ENCODE results near the gene APOL6. TPM values are rescaled to one million over a fixed set of nuclear protein-coding genes. Genes with fewer than 3 reads are reported as not detected.

Gene APOL6
- total and polyA plus RNA-seq, 2 of the 13 experiments (the other 11 are each of a cell fraction or from before 2014, with no cell fraction given) = 5.2 to 7.5 TPM

- TF ChIP-seq SRSF1 (optimal IDR thresholded peaks at IDR 0.05; ENCODE audit: low read depth, low read length) = no peak
- no peak for TF ChIP-seq ZNF121 (CRISPR knock-in tag; IDR thresholded peaks at IDR 0.05)
- no peak for TF ChIP-seq ZFP36 (IDR thresholded peaks at IDR 0.05; ENCODE audit: borderline replicate concordance, low read depth, low read length, partially characterized antibody)
These were observed 33.1 kb upstream of the APOL6 start (continued) for GRCh38 chr22:35615156-35615555.

- Histone ChIP-seq H2AFZ (ENCODE audit: low read length) (no peak overlapping the region), H3K4me1 (ENCODE audit: insufficient read depth, low read length) (peaks cover 50% of the 10 kb centered on the region), H4K20me1 (ENCODE audit: insufficient read depth, low read length) (no peaks in the 10 kb centered on the region), H3K4me2 (ENCODE audit: low read depth, low read length) (no peak overlapping the region), H3K9me3 (ENCODE audit: low read length) (no peaks in the 10 kb centered on the region), H3K36me3 (replicated peaks in 1 of 2; ENCODE audit: control insufficient read depth in 1 of 2, insufficient read depth in 2 of 2, low read length in 2 of 2) (no peaks in the 10 kb centered on the region), H3K27me3 (ENCODE audit: control insufficient read depth in 1 of 2, insufficient read depth in 2 of 2, low read length in 2 of 2) (peaks cover 0 to 18% of the 10 kb centered on the region in 2 experiments; a peak in 2 of 5 replicates), H3K9ac (ENCODE audit: insufficient read depth, low read depth, low read length) (no peak overlapping the region), H3K79me2 (ENCODE audit: insufficient read depth, low read length) (no peaks in the 10 kb centered on the region), H3K4me3 (replicated peaks in 1 of 3; ENCODE audit: insufficient read depth in 1 of 3, low read depth in 2 of 3, low read length in 3 of 3) (no peak overlapping the region), H3K27ac (ENCODE audit: extremely low read length, insufficient read depth, low read length) (no peak overlapping the region)
- ATAC-seq = no peak
- POLR2A ChIA-PET = no interaction called here
- TF ChIP-seq NR2F6 (IDR thresholded peaks at IDR 0.05) = no peak
- TF ChIP-seq NR2F6 (CRISPR knock-in tag; IDR thresholded peaks at IDR 0.05) = no peak
- TF ChIP-seq ZNF816 (CRISPR knock-in tag; IDR thresholded peaks at IDR 0.05; ENCODE audit: borderline replicate concordance) = no peak
- no peak for TF ChIP-seq ZFP91 (CRISPR knock-in tag; IDR thresholded peaks at IDR 0.05; ENCODE audit: borderline replicate concordance)
- TF ChIP-seq ZNF18 (CRISPR knock-in tag; IDR thresholded peaks at IDR 0.05; ENCODE audit: insufficient replicate concordance) = no peak
- TF ChIP-seq CHCHD3 (CRISPR knock-in tag; IDR thresholded peaks at IDR 0.05) = no peak
- no peak for TF ChIP-seq IKZF1 (IDR thresholded peaks at IDR 0.05)
- TF ChIP-seq LBX2 (CRISPR knock-in tag; IDR thresholded peaks at IDR 0.05; ENCODE audit: borderline replicate concordance) = no peak
- in situ Hi-C loops (cut with HindIII; ENCODE audit: extremely low pct_ligation_motif_present, low pct_unique_long_range_greater_than_20kb) = no loop called here
- WGBS (ENCODE audit: low lambda C conversion rate) = 52% methylated on average over 7 of the region's 7 CpGs
- no peak for FAIRE-seq
- CTCF ChIA-PET (ENCODE audit: low intra/inter-chr PET ratio, low total read pairs) = no interaction called here
- no TSS peak for BruUV-seq (replicated peaks)
- DNase-seq (ENCODE audit: low spot score) = no peak
- intact Hi-C loops (cut with micrococcal nuclease; ENCODE audit: unreplicated experiment) = no loop called here
These were observed 32.2 kb upstream of the APOL6 start for GRCh38 chr22:35616043-35616442.
